ENCODE results near the gene MRPL20. TPM values are rescaled to one million over a fixed set of nuclear protein-coding genes. Genes with fewer than 3 reads are reported as not detected.
A peak's percentile ranks its signal among the peaks of the same experiment; 100 is the strongest.

MRPL20 gene
- total and polyA plus RNA-seq, 9 of the 15 experiments (the other 6 are each of a cell fraction or from before 2014, with no cell fraction given): 180 to 671 (median 229) TPM

DNA sequence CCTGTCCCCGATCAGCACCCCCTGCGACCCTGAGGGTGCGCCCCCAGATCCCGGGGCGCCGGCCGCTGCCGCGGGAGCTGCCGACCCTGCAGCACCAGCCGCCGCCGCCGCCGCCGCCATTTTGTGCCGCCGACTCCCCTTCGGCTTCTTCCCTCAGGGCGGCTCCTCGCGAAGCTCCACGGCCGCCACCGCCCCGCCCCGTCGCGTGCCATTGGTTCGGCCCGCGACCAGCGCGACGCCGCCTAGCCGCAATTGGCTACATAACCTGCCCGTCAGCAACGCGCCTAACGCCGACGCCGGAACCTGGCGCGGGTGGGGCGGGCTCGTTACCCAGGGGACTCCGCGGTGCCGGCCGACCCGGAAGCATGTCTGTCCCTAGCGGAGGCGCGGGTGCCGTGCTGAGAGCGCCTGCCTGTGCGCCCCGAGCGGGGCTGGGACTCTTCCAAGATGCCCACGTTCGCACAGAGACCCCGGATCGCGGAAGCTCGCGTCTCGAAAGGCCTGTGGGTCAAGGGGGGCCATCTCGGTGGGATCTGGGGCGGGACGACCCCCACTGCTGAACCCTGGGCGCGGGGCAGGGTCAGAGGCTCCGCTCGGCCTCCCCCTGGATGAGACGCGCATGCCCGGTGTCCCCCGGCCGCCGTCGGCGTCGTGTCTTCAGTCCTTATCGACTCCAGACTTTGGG is 7.8 kb downstream of the MRPL20 start, which contains the start of gene CCNL2 (continued):
- TF ChIP-seq, protein P1, sequence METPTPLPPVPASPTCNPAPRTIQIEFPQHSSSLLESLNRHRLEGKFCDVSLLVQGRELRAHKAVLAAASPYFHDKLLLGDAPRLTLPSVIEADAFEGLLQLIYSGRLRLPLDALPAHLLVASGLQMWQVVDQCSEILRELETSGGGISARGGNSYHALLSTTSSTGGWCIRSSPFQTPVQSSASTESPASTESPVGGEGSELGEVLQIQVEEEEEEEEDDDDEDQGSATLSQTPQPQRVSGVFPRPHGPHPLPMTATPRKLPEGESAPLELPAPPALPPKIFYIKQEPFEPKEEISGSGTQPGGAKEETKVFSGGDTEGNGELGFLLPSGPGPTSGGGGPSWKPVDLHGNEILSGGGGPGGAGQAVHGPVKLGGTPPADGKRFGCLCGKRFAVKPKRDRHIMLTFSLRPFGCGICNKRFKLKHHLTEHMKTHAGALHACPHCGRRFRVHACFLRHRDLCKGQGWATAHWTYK (CRISPR knock-in tag; IDR thresholded peaks at IDR 0.05): peak; percentile 65; the same call in 1 of the 2 replicates
- TF ChIP-seq SIX5 (IDR thresholded peaks at IDR 0.05; ENCODE audit: borderline replicate concordance in 1 of 2, insufficient read depth in 1 of 2, low read depth in 1 of 2, low read length in 2 of 2) (peak; percentile 20 to 42; a peak in 1 of 4 replicates), ETV6 (IDR thresholded peaks at IDR 0.05; ENCODE audit: borderline replicate concordance in 1 of 2, low read depth in 2 of 2, low read length in 1 of 2) (0 out of 4 replicates have a peak, but pooled peaks of 1 of the 2 experiments have one; percentile 5), ETV6 (CRISPR knock-in tag; IDR thresholded peaks at IDR 0.05; ENCODE audit: borderline replicate concordance) (0 out of 2 replicates have a peak, but pooled peaks have one; percentile 25), TAF15 (IDR thresholded peaks at IDR 0.05; ENCODE audit: low read depth, low read length) (0 out of 2 replicates have a peak, but pooled peaks have one; percentile 22), CBFB (CRISPR knock-in tag; IDR thresholded peaks at IDR 0.05) (0 out of 2 replicates have a peak, but pooled peaks have one; percentile 15), SRSF1 (IDR thresholded peaks at IDR 0.05; ENCODE audit: low read depth, low read length) (peak; percentile 40; the same call in 1 of the 2 replicates), SIN3A (IDR thresholded peaks at IDR 0.05; ENCODE audit: borderline replicate concordance in 2 of 2, control insufficient read depth in 1 of 2, low read depth in 2 of 2, low read length in 2 of 2) (peak; percentile 93 to 98), TARDBP (IDR thresholded peaks at IDR 0.05) (0 out of 2 replicates have a peak, but pooled peaks have one; percentile 17), FOXP1 (CRISPR knock-in tag; IDR thresholded peaks at IDR 0.05) (no peak), HLTF (IDR thresholded peaks at IDR 0.05) (peak; percentile 24), SNIP1 (IDR thresholded peaks at IDR 0.05; ENCODE audit: low read depth) (no peak), GABPB2 (CRISPR knock-in tag; conservative IDR thresholded peaks at IDR 0.05) (no peak), SMC3 (conservative IDR thresholded peaks at IDR 0.05; ENCODE audit: insufficient read depth, low read depth, low read length) (no peak; the same call in 1 of the 2 replicates), CREBBP (IDR thresholded peaks at IDR 0.05; ENCODE audit: low read depth, low read length) (no peak), ZNF121 (CRISPR knock-in tag; conservative IDR thresholded peaks at IDR 0.05) (no peak), KLF13 (tag; IDR thresholded peaks at IDR 0.05; ENCODE audit: borderline replicate concordance, low read depth) (peak; percentile 58; the same call in 1 of the 2 replicates), E2F3 (CRISPR knock-in tag; IDR thresholded peaks at IDR 0.05) (peak; percentile 61; the same call in 1 of the 2 replicates), ZC3H11A (IDR thresholded peaks at IDR 0.05; ENCODE audit: low read depth, low read length) (no peak; the same call in 1 of the 2 replicates), MYNN (IDR thresholded peaks at IDR 0.05) (0 out of 2 replicates have a peak, but pooled peaks have one; percentile 11), MYNN (CRISPR knock-in tag; IDR thresholded peaks at IDR 0.05) (no peak), POLR3A (IDR thresholded peaks at IDR 0.05; ENCODE audit: borderline replicate concordance, extremely low read depth, insufficient read depth, insufficient read length) (no peak), KHSRP (IDR thresholded peaks at IDR 0.05) (no peak)
- TF ChIP-seq, protein P2, sequence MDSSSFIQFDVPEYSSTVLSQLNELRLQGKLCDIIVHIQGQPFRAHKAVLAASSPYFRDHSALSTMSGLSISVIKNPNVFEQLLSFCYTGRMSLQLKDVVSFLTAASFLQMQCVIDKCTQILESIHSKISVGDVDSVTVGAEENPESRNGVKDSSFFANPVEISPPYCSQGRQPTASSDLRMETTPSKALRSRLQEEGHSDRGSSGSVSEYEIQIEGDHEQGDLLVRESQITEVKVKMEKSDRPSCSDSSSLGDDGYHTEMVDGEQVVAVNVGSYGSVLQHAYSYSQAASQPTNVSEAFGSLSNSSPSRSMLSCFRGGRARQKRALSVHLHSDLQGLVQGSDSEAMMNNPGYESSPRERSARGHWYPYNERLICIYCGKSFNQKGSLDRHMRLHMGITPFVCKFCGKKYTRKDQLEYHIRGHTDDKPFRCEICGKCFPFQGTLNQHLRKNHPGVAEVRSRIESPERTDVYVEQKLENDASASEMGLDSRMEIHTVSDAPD (CRISPR knock-in tag; IDR thresholded peaks at IDR 0.05): no peak
- TF ChIP-seq, protein P3, sequence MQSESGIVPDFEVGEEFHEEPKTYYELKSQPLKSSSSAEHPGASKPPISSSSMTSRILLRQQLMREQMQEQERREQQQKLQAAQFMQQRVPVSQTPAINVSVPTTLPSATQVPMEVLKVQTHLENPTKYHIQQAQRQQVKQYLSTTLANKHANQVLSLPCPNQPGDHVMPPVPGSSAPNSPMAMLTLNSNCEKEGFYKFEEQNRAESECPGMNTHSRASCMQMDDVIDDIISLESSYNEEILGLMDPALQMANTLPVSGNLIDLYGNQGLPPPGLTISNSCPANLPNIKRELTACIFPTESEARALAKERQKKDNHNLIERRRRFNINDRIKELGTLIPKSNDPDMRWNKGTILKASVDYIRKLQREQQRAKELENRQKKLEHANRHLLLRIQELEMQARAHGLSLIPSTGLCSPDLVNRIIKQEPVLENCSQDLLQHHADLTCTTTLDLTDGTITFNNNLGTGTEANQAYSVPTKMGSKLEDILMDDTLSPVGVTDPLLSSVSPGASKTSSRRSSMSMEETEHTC (IDR thresholded peaks at IDR 0.05): no peak
